22Rv1 (cell line): ENCODE measurements around the gene WDR1.

ENCODE experiments used
- ZFX ChIP-seq: fragments of 450-650 bp; IDR thresholded peaks from 2 replicates; pipeline ENCODE4 v1.6.1; 2017; ENCODE audit warnings: antibody characterized with exemption, borderline replicate concordance
- TF ChIP-seq, protein P1 (sequence below): fragments of 450-650 bp; IDR thresholded peaks from 2 replicates; pipeline ENCODE4 v1.5.1; 2017; ENCODE audit warnings: mild to moderate bottlenecking

DNA sequence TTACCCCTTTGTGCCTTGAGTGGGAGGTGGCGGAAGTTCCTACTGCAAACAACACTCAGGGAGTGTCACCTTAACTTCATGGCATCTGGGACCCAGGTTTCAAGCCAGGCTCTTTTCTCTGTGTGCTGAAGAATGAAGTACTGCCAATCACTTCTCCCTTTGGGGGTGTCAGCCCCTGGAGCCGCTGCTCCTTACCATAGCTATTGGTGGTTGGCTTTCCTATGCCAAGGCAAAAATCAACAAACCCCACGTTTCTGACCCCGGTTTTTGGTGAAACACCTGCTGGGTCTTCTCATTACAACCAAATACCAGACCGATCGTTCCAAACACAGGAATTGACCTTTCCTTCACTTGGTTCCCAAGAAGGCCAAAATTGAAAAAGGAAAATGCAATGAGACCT lies 75.6 kb downstream of the WDR1 start:
- TF ChIP-seq ZFX, result no peak
- TF ChIP-seq, protein P1, sequence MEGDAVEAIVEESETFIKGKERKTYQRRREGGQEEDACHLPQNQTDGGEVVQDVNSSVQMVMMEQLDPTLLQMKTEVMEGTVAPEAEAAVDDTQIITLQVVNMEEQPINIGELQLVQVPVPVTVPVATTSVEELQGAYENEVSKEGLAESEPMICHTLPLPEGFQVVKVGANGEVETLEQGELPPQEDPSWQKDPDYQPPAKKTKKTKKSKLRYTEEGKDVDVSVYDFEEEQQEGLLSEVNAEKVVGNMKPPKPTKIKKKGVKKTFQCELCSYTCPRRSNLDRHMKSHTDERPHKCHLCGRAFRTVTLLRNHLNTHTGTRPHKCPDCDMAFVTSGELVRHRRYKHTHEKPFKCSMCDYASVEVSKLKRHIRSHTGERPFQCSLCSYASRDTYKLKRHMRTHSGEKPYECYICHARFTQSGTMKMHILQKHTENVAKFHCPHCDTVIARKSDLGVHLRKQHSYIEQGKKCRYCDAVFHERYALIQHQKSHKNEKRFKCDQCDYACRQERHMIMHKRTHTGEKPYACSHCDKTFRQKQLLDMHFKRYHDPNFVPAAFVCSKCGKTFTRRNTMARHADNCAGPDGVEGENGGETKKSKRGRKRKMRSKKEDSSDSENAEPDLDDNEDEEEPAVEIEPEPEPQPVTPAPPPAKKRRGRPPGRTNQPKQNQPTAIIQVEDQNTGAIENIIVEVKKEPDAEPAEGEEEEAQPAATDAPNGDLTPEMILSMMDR, result no peak
